GM12891 (cell line): ENCODE results near the gene TMEM270.

ENCODE experiments used
- PAX5 ChIP-seq: IDR thresholded peaks from 2 replicates; pipeline ENCODE4 v1.6.1; 2011; ENCODE audit warnings: low read length, moderate library complexity, mild to moderate bottlenecking; ENCODE audit not compliant: insufficient read depth, severe bottlenecking
- POLR2A ChIP-seq: IDR thresholded peaks from 2 replicates; pipeline ENCODE4 v1.6.1; 2011; ENCODE audit warnings: low read depth, low read length, control low read depth
- POLR2AphosphoS5 ChIP-seq: IDR thresholded peaks from 2 replicates; pipeline ENCODE4 v1.6.1; 2011; ENCODE audit warnings: low read depth, low read length, control low read depth
- SPI1 ChIP-seq: IDR thresholded peaks from 2 replicates; pipeline ENCODE4 v1.6.1; 2011; ENCODE audit warnings: low read depth, low read length, control low read depth
- TAF1 ChIP-seq: IDR thresholded peaks from 2 replicates; pipeline ENCODE4 v1.6.1; 2011; ENCODE audit warnings: low read depth, low read length, control low read depth

DNA sequence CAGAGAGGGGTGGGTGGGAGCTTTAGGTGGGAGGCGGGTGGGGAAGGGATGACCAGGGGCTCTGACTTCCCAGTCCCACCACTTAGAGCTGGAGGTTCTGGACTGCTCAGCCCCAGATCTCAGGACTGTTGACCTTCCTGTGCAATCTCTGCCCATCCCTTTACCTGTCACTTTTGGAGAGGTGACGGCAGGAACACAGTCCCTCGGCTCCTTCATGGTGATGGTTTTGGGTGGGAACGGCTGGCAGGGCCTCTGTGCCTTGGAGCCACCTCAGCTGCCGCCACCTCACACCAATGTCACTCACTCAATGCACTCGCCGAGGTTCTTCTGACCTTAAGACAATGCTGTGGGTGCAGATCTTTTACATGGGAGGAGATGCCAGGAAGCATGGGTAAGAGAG lies 49.0 kb downstream of the TMEM270 start:
- TF ChIP-seq TAF1: no peak
- no peak for TF ChIP-seq POLR2A
- TF ChIP-seq SPI1: no peak
- TF ChIP-seq POLR2AphosphoS5: no peak
- TF ChIP-seq PAX5: no peak
